Neuronal stem cell (in vitro differentiated cells): ENCODE measurements around the gene ASPG.
A peak's percentile ranks its signal among the peaks of the same experiment; 100 is the strongest.

Experiments used
- DNase-seq: peaks from one replicate; pipeline ENCODE4 v3.0.0-alpha.2; 2013; ENCODE audit warnings: low spot score
- H2AFZ ChIP-seq: one replicate; pipeline ENCODE4 v1.6.1; 2013; ENCODE audit warnings: mild to moderate bottlenecking, low read length, inconsistent platforms
- H2AK5ac ChIP-seq: 2 replicates; pipeline ENCODE4 v1.6.1; 2013; ENCODE audit warnings: low read depth, mild to moderate bottlenecking, inconsistent platforms, low read length, moderate library complexity, mixed read lengths
- H2BK120ac ChIP-seq: 2 replicates; pipeline ENCODE4 v1.6.1; 2013; ENCODE audit warnings: low read depth, mild to moderate bottlenecking, inconsistent platforms, low read length, moderate library complexity, mixed read lengths
- H2BK12ac ChIP-seq: one replicate; pipeline ENCODE4 v1.6.1; 2013; ENCODE audit warnings: low read length, inconsistent platforms
- H2BK15ac ChIP-seq: 2 replicates; pipeline ENCODE4 v1.6.1; 2013; ENCODE audit warnings: mild to moderate bottlenecking, low read length, inconsistent platforms, mixed read lengths
- H2BK5ac ChIP-seq: one replicate; pipeline ENCODE4 v1.6.1; 2013; ENCODE audit warnings: inconsistent platforms, mild to moderate bottlenecking, low read length, moderate library complexity
- H3K14ac ChIP-seq: one replicate; pipeline ENCODE4 v1.6.1; 2013; ENCODE audit warnings: low read length, inconsistent platforms
- H3K18ac ChIP-seq: 2 replicates; pipeline ENCODE4 v1.6.1; 2013; ENCODE audit warnings: low read length, inconsistent platforms
- H3K23ac ChIP-seq: 2 replicates; pipeline ENCODE4 v1.6.1; 2013; ENCODE audit warnings: low read depth, mild to moderate bottlenecking, mixed read lengths, low read length, inconsistent platforms; ENCODE audit not compliant: poor library complexity
- H3K27ac ChIP-seq: replicated peaks from 3 replicates; pipeline ENCODE4 v1.5.1; 2013; ENCODE audit warnings: low read length, inconsistent platforms
- H3K27me3 ChIP-seq, 3 experiments: 2 replicates each; pipeline ENCODE4 v1.6.1; 2013; ENCODE audit warnings: low read length in 3 of 3, mild to moderate bottlenecking in 2 of 3, inconsistent platforms in 1 of 3, low read depth in 1 of 3, mixed read lengths in 1 of 3, moderate library complexity in 1 of 3; ENCODE audit not compliant: control insufficient read depth in 3 of 3, insufficient read depth in 3 of 3
- H3K36me3 ChIP-seq, 2 donors: replicated peaks in 1 of 2; 2 replicates each; pipeline ENCODE4 v1.6.1; 2013; ENCODE audit warnings: low read length in 2 of 2; ENCODE audit not compliant: control insufficient read depth in 2 of 2, insufficient read depth in 2 of 2
- H3K4ac ChIP-seq: 2 replicates; pipeline ENCODE4 v1.6.1; 2013; ENCODE audit warnings: inconsistent platforms, mild to moderate bottlenecking, low read length, moderate library complexity
- H3K4me1 ChIP-seq, 2 donors: 1 replicate in 1 of 2; 2 replicates in 1 of 2; pipeline ENCODE4 v1.6.1; 2013; ENCODE audit warnings: low read length in 2 of 2, low read depth in 1 of 2; ENCODE audit not compliant: control insufficient read depth in 2 of 2, insufficient read depth in 1 of 2
- H3K4me2 ChIP-seq: one replicate; pipeline ENCODE4 v1.6.1; 2013; ENCODE audit warnings: mild to moderate bottlenecking, low read length, inconsistent platforms; ENCODE audit not compliant: insufficient read depth, poor library complexity, severe bottlenecking
- H3K4me3 ChIP-seq, 2 donors: 2 replicates each; pipeline ENCODE4 v1.5.1; 2013; ENCODE audit warnings: low read length in 2 of 2, mild to moderate bottlenecking in 2 of 2, inconsistent platforms in 1 of 2, moderate library complexity in 1 of 2
- H3K79me1 ChIP-seq: one replicate; pipeline ENCODE4 v1.6.1; 2013; ENCODE audit warnings: low read depth, mild to moderate bottlenecking, inconsistent platforms, low read length, moderate library complexity
- H3K9ac ChIP-seq: one replicate; pipeline ENCODE4 v1.6.1; 2013; ENCODE audit warnings: mild to moderate bottlenecking, low read depth, low read length, inconsistent platforms; ENCODE audit not compliant: poor library complexity
- H3K9me3 ChIP-seq, 2 donors: replicated peaks in 1 of 2; 2 replicates each; pipeline versions ENCODE3 to v1.6.1; 2013; ENCODE audit warnings: low read length in 2 of 2, mild to moderate bottlenecking in 2 of 2, inconsistent platforms in 1 of 2, low read depth in 1 of 2, mixed read lengths in 1 of 2, moderate library complexity in 1 of 2; ENCODE audit not compliant: control insufficient read depth in 2 of 2, insufficient read depth in 1 of 2
- H4K8ac ChIP-seq: one replicate; pipeline ENCODE4 v1.6.1; 2013; ENCODE audit warnings: low read depth, mild to moderate bottlenecking, inconsistent platforms, low read length, moderate library complexity
- H4K91ac ChIP-seq: one replicate; pipeline ENCODE4 v1.6.1; 2013; ENCODE audit warnings: low read length, low read depth, mild to moderate bottlenecking, inconsistent platforms; ENCODE audit not compliant: poor library complexity
- WGBS, 2 donors: extraction: QIAGEN DNeasy Blood & Tissue Kit; methylation state at CpG; one replicate each; pipeline ENCODE4 v1.1.7; 2013; ENCODE audit warnings: missing lambda C conversion rate in 2 of 2, mixed read lengths in 1 of 2; ENCODE audit not compliant: insufficient read length in 2 of 2, insufficient replicate concordance in 1 of 2; ENCODE audit errors: extremely low coverage in 2 of 2; 5-methylcytosine and 5-hydroxymethylcytosine counted together

Gene ASPG

DNA sequence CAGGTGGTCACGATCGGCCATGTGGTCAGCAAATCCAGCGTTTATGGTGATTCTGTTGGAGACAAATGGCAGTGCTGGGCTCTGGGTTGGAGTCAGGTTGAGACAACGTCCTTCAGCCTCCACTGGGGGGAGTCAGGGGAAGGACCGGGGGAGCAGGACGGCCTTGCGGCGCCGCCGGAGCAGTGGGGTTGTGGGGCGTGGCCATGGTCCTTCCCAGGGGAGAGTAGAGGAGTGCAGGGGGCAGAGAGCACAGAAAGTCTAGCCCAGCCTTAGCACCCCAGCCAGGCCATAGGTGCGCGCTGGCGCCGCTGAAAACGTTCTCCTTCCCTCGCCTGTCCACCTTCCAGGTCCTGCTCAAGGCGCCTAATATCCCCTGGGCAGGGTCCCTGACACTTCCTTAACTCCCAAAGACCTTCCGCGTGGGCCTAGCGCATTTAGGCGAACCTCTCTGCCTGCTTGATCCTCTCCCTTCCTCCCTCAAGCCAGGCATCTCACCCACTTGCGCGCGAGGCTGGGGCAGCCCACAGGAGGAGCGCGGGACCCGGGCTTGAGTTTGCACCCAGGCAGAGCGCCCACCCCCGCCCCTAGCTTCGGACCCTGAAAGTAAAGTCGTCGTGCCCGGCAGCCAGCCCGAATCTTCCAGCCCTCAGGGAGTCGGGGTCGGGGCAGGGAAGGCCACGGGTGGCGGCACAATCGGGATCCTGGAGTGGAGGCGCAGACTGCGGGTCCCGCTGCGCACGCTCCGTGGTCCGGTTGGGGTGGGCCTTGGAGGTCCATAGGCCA is 49.8 kb downstream of the ASPG start:
- Histone ChIP-seq H3K4ac (no peak overlapping the region), H4K8ac (no peak overlapping the region), H4K91ac (no peak overlapping the region), H2BK5ac (peak overlapping the region; percentile 91), H3K4me1 (peaks cover 23 to 26% of the 10 kb centered on the region in 2 donors), H3K4me2 (peak overlapping the region; percentile 83), H2AFZ (peak overlapping the region; percentile 12), H3K27me3 (peaks cover 16 to 52% (median 22%) of the 10 kb centered on the region in 3 experiments), H3K14ac (peak overlapping the region; percentile 56), H3K4me3 (peak overlapping the region in 1 of 2 donors; percentile 71), H3K18ac (peak overlapping the region; percentile 73), H2AK5ac (peak overlapping the region; percentile 33), H2BK12ac (no peak overlapping the region), H3K9me3 (peaks cover 0 to 2% of the 10 kb centered on the region in 2 donors), H3K27ac (no peak overlapping the region), H2BK15ac (no peak overlapping the region), H3K9ac (peak overlapping the region; percentile 70), H2BK120ac (no peak overlapping the region), H3K79me1 (peaks cover 8% of the 10 kb centered on the region), H3K23ac (peak overlapping the region; percentile 25), H3K36me3 (no peaks in the 10 kb centered on the region)
- no CpG with 5 or more reads among the region's 47 CpGs for WGBS, 2 donors
- no peak for DNase-seq

DNA sequence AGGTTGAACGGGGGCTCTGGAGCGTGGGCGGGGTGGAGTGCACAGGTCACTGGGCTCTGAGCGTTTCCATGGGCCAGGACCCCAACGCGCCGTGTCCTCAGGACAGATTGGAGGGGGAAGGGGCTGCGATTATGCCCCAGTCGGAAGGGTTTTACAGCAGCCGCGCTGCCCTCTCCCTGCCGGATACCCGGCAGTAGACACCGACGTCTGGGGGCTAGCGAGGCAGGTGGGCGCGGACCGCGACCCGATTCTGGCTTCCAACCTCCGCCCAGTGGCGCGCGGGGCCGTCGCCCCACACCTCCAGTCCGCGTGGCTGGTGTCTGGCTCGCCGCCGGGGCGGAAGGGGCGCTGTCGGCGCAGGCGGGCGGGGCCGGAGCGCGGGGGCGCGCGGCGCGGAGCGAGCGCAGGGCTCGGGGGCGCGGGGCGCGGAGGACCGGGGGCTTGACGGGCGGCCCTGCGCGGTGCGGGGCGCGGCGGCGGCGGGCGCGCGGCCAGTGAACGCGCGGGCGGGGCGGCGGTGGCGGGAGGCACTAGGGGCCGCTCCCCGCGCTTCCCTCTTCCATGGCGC is 50.5 kb downstream of the ASPG start:
- H3K23ac ChIP-seq = peak overlapping the region; percentile 25
- H3K79me1 ChIP-seq = peaks cover 12% of the 10 kb centered on the region
- H3K4me2 ChIP-seq = peak overlapping the region; percentile 83
- H3K36me3 ChIP-seq = no peaks in the 10 kb centered on the region
- peak overlapping the region; percentile 33 for H2AK5ac ChIP-seq
- peak overlapping the region; percentile 91 for H3K18ac ChIP-seq
- no peak overlapping the region for H4K91ac ChIP-seq
- peak overlapping the region; percentile 35 for H2AFZ ChIP-seq
- H3K4me3 ChIP-seq = peak overlapping the region; percentile 12 to 71
- no peak overlapping the region for H3K14ac ChIP-seq
- DNase-seq = no peak
- no peak overlapping the region for H3K27ac ChIP-seq
- H4K8ac ChIP-seq = no peak overlapping the region
- H2BK15ac ChIP-seq = no peak overlapping the region
- WGBS, 2 donors = no CpG with 5 or more reads among the region's 78 CpGs
- peaks cover 16 to 52% (median 22%) of the 10 kb centered on the region in 3 experiments for H3K27me3 ChIP-seq
- H3K9me3 ChIP-seq = no peaks in the 10 kb centered on the region
- H3K4me1 ChIP-seq = peaks cover 28 to 33% of the 10 kb centered on the region in 2 donors
- peak overlapping the region; percentile 30 for H3K9ac ChIP-seq
- peak overlapping the region; percentile 10 for H2BK12ac ChIP-seq
- H2BK120ac ChIP-seq = no peak overlapping the region
- H3K4ac ChIP-seq = no peak overlapping the region
- H2BK5ac ChIP-seq = peak overlapping the region; percentile 91

GRCh38 chr14:104136472-104137296 is 51.2 kb downstream of the ASPG start:
- Histone ChIP-seq H4K91ac (no peak overlapping the region), H3K27ac (no peak overlapping the region), H3K27me3 (peaks cover 16 to 51% (median 22%) of the 10 kb centered on the region in 3 experiments), H2BK120ac (no peak overlapping the region), H3K4me2 (peak overlapping the region; percentile 83), H3K4me3 (peak overlapping the region; percentile 12 to 70), H3K14ac (peak overlapping the region; percentile 89), H3K4me1 (peaks cover 28 to 36% of the 10 kb centered on the region in 2 donors), H3K18ac (peak overlapping the region; percentile 91), H2AK5ac (peak overlapping the region; percentile 47), H3K36me3 (no peaks in the 10 kb centered on the region), H3K79me1 (peaks cover 13% of the 10 kb centered on the region), H3K9ac (peak overlapping the region; percentile 70), H2BK5ac (no peak overlapping the region), H3K4ac (no peak overlapping the region), H2BK12ac (peak overlapping the region; percentile 58), H3K9me3 (no peaks in the 10 kb centered on the region), H4K8ac (no peak overlapping the region), H2BK15ac (peak overlapping the region; percentile 95), H2AFZ (peak overlapping the region; percentile 35), H3K23ac (no peak overlapping the region)
- no peak for DNase-seq
- WGBS, 2 donors = no CpG with 5 or more reads among the region's 77 CpGs
